LNCAP (cell line): ENCODE results near the gene MTMR10.

Experiments used
- CTCF ChIP-seq: fragments of 450-650 bp; IDR thresholded peaks from 2 replicates; pipeline ENCODE4 v1.5.1; 2017; ENCODE audit warnings: mild to moderate bottlenecking

The MTMR10 gene

GRCh38 chr15:30933293-30933692, 58.1 kb downstream of the MTMR10 start:
- TF ChIP-seq CTCF, result no peak

- TF ChIP-seq CTCF, result no peak
Observed at GRCh38 chr15:30930422-30930821, 61.0 kb downstream of the MTMR10 start.

GRCh38 chr15:30929982-30930381, 61.4 kb downstream of the MTMR10 start:
- TF ChIP-seq CTCF, result no peak

GRCh38 chr15:30929064-30929669, 62.3 kb downstream of the MTMR10 start:
- TF ChIP-seq CTCF, result no peak

- no peak for TF ChIP-seq CTCF
Observed at GRCh38 chr15:30928076-30928475, 63.4 kb downstream of the MTMR10 start.

GRCh38 chr15:30927148-30927761, 64.2 kb downstream of the MTMR10 start:
- no peak for TF ChIP-seq CTCF

GRCh38 chr15:30926161-30926560, 65.3 kb downstream of the MTMR10 start:
- no peak for TF ChIP-seq CTCF
